Colonic mucosa (tissue), 4 donors: ENCODE measurements around the gene CHDH. TPM values are rescaled to one million over a fixed set of nuclear protein-coding genes. Genes with fewer than 3 reads are reported as not detected.

ENCODE experiments used
- DNase-seq: peaks from one replicate; pipeline ENCODE4 v3.0.0-alpha.2; 2020
- H3K27ac ChIP-seq: fragments of 200-600 bp; one replicate; pipeline ENCODE4 v1.8.0; 2021
- H3K27me3 ChIP-seq: fragments of 200-600 bp; one replicate; pipeline ENCODE4 v1.8.0; 2021
- H3K36me3 ChIP-seq: fragments of 200-600 bp; one replicate; pipeline ENCODE4 v1.8.0; 2021
- H3K4me1 ChIP-seq: fragments of 200-600 bp; one replicate; pipeline ENCODE4 v1.8.0; 2021; ENCODE audit warnings: mild to moderate bottlenecking
- H3K4me3 ChIP-seq: fragments of 200-600 bp; one replicate; pipeline ENCODE4 v1.8.0; 2021
- H3K9ac ChIP-seq, 2 donors: one replicate each; pipeline ENCODE4 v1.7.0; 2013; ENCODE audit warnings: control low read depth in 2 of 2, low read depth in 2 of 2, low read length in 2 of 2
- H3K9me3 ChIP-seq: fragments of 200-600 bp; one replicate; pipeline ENCODE4 v1.8.0; 2021
- intact Hi-C: fragments of 100-400 bp; cut with DNase I; formaldehyde crosslinking; loops from one replicate; pipeline ENCODE4 v1.14.1; 2022
- total RNA-seq, 2 donors: library from RNA; stranded (reverse); fragmentation: NEBNext Ultra II Directional in 1 of 2; extraction: Animal tissue kit (Norgen Biotek cat#: 25700) in 1 of 2; gene quantifications; one replicate each; pipeline ENCODE4 v1.2.1, GENCODE V29; 2021
- TF ChIP-seq, protein P1 (sequence below): fragments of 200-600 bp; IDR thresholded peaks from one replicate; pipeline ENCODE4 v1.8.0; 2022; ENCODE audit warnings: antibody characterized with exemption, mild to moderate bottlenecking
- donor health status: healthy.
- donor health status: DM: no; HTN: no; CAD: no.
- donor health status: DM: no; HTN: no; CAD: no.

Gene CHDH
- total RNA-seq, 2 donors from 2014 or later = 41.5 to 48.6 TPM

- TF ChIP-seq, protein P1, sequence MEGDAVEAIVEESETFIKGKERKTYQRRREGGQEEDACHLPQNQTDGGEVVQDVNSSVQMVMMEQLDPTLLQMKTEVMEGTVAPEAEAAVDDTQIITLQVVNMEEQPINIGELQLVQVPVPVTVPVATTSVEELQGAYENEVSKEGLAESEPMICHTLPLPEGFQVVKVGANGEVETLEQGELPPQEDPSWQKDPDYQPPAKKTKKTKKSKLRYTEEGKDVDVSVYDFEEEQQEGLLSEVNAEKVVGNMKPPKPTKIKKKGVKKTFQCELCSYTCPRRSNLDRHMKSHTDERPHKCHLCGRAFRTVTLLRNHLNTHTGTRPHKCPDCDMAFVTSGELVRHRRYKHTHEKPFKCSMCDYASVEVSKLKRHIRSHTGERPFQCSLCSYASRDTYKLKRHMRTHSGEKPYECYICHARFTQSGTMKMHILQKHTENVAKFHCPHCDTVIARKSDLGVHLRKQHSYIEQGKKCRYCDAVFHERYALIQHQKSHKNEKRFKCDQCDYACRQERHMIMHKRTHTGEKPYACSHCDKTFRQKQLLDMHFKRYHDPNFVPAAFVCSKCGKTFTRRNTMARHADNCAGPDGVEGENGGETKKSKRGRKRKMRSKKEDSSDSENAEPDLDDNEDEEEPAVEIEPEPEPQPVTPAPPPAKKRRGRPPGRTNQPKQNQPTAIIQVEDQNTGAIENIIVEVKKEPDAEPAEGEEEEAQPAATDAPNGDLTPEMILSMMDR = no peak
- no peaks in the 10 kb centered on the region for H3K9me3 ChIP-seq
- intact Hi-C loops = no loop called here
- H3K4me3 ChIP-seq = no peak overlapping the region
- DNase-seq = no peak
- H3K36me3 ChIP-seq = peaks cover 4% of the 10 kb centered on the region
- H3K27me3 ChIP-seq = no peaks in the 10 kb centered on the region
- no peaks in the 10 kb centered on the region for H3K4me1 ChIP-seq
- H3K9ac ChIP-seq = no peak overlapping the region
- H3K27ac ChIP-seq = no peak overlapping the region
Observed at GRCh38 chr3:53888232-53888631, 42.0 kb upstream of the CHDH start.

- TF ChIP-seq, protein P1 = no peak
- Histone ChIP-seq H3K27ac (no peak overlapping the region), H3K4me3 (no peak overlapping the region), H3K36me3 (peaks cover 4% of the 10 kb centered on the region), H3K9ac (no peak overlapping the region), H3K4me1 (no peaks in the 10 kb centered on the region), H3K27me3 (no peaks in the 10 kb centered on the region), H3K9me3 (no peaks in the 10 kb centered on the region)
- intact Hi-C loops = no loop called here
- DNase-seq = no peak
Observed at GRCh38 chr3:53887446-53887845, 41.2 kb upstream of the CHDH start.

DNA sequence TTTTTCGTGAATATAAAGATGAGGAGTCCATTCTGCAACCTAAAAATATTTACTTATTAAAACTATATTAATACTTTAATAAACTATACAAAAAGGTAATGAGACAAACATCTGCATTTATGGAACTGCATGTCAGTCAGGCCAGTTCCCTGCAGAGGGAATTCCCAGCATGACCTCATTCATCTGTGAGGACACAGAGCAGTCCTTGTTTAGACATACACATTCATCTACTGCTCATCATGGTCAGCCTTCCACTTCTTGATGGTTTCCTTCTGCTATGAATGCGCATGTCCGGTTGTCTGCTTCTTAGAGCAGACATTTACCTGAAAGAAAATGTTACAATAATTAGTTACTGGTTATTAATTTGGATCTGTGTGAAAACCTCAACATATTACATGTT, 39.0 kb upstream of the CHDH start:
- H3K27me3 ChIP-seq = no peaks in the 10 kb centered on the region
- TF ChIP-seq, protein P1 = no peak
- no peak overlapping the region for H3K4me3 ChIP-seq
- intact Hi-C loops = no loop called here
- no peaks in the 10 kb centered on the region for H3K4me1 ChIP-seq
- no peak overlapping the region for H3K9ac ChIP-seq
- H3K36me3 ChIP-seq = peaks cover 4% of the 10 kb centered on the region
- H3K9me3 ChIP-seq = no peaks in the 10 kb centered on the region
- no peak for DNase-seq
- H3K27ac ChIP-seq = no peak overlapping the region

DNA sequence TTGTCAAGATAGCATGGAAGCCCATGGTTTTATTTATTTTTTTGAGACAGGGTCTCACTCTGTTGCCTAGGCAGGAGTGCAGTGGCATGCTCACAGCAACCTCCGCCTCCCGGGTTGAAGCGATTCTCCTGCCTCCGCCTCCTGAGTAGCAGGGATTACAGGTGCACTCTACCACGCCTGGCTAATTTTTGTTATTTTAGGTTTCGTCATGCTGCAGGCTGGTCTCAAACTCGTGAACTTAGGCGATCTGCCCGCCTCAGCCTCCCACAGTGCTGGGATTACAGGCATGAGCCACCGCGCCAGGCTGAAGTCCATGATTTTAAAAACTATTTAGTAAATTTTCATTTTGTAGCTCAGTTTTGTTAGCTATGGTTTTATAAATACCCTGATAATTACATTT, 38.4 kb upstream of the CHDH start:
- no peak for DNase-seq
- Histone ChIP-seq H3K4me1 (no peaks in the 10 kb centered on the region), H3K4me3 (no peak overlapping the region), H3K9me3 (no peaks in the 10 kb centered on the region), H3K9ac (no peak overlapping the region), H3K27ac (no peak overlapping the region), H3K36me3 (peaks cover 4% of the 10 kb centered on the region), H3K27me3 (no peaks in the 10 kb centered on the region)
- TF ChIP-seq, protein P1 = no peak
- intact Hi-C loops = no loop called here

- intact Hi-C loops = no loop called here
- no peak overlapping the region for H3K4me3 ChIP-seq
- TF ChIP-seq, protein P1 = no peak
- no peak for DNase-seq
- H3K4me1 ChIP-seq = no peaks in the 10 kb centered on the region
- no peaks in the 10 kb centered on the region for H3K27me3 ChIP-seq
- no peak overlapping the region for H3K9ac ChIP-seq
- H3K9me3 ChIP-seq = no peaks in the 10 kb centered on the region
- no peak overlapping the region for H3K27ac ChIP-seq
- peaks cover 4% of the 10 kb centered on the region for H3K36me3 ChIP-seq
Observed at GRCh38 chr3:53883008-53883407, 36.8 kb upstream of the CHDH start.
